Stomach (tissue), 4 donors: ENCODE data around the gene PRKN.

ENCODE experiments used
- CTCF ChIP-seq, 7 experiments: fragments of 450-650 bp in 4 of 7; fragments of 200-600 bp in 3 of 7; sonication (generic) in 3 of 7; IDR thresholded peaks; one replicate each; pipeline ENCODE4 v1.5.1; 2016 to 2019; ENCODE audit warnings: antibody characterized with exemption in 7 of 7, control low read depth in 2 of 7, mild to moderate bottlenecking in 1 of 7
- EP300 ChIP-seq: sonication (generic); formaldehyde crosslinking; IDR thresholded peaks from one replicate; pipeline ENCODE4 v1.6.1; 2017; ENCODE audit warnings: antibody characterized with exemption
- POLR2A ChIP-seq, 4 donors: fragments of 450-650 bp; IDR thresholded peaks; one replicate each; pipeline ENCODE4 v1.6.1; 2016; ENCODE audit warnings: antibody characterized with exemption in 4 of 4, control low read depth in 2 of 4, mild to moderate bottlenecking in 1 of 4, moderate library complexity in 1 of 4
- POLR2AphosphoS5 ChIP-seq, 3 donors: sonication (generic); formaldehyde crosslinking; IDR thresholded peaks; one replicate each; pipeline ENCODE4 v1.6.1; 2016; ENCODE audit warnings: antibody characterized with exemption in 3 of 3

DNA sequence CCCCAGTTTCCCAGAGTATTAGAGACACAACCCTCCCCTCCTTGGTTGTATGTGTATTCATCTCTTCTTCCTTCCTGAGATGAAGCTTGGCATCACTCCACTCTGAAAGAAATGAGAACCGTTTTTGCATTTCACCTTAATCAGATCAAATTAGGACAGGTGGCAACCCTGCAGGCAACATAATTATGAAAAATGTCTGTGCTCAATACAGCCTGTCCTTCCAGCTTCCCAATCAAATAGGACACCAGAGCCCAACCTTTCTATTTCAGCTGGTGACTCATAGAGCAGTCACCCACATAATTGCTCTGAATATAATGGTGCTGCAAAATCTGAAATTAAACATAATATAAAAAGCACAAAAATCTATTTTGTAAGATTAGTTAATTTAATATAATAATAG, 1143.5 kb downstream of the PRKN start:
- no peak for TF ChIP-seq CTCF (IDR thresholded peaks at IDR 0.05)
- no peak for TF ChIP-seq EP300
- no peak for TF ChIP-seq POLR2AphosphoS5 (IDR thresholded peaks at IDR 0.05)
- no peak for TF ChIP-seq POLR2A (IDR thresholded peaks at IDR 0.05)
